Measurements from ENCODE around the gene PLBD2.
A peak's percentile ranks its signal among the peaks of the same experiment; 100 is the strongest.

The PLBD2 gene

GRCh38 chr12:113391650-113392337 is 33.4 kb downstream of the PLBD2 start:
- DNase-seq, result no peak
- Mint-ChIP-seq H3K27me3 (ENCODE audit: low read depth, poor library complexity) (peaks cover 7% of the 10 kb centered on the region), H3K27ac (no peak overlapping the region), H3K36me3 (ENCODE audit: low read depth) (peaks cover 6% of the 10 kb centered on the region), H3K4me1 (peaks cover 4% of the 10 kb centered on the region), H3K4me3 (no peak overlapping the region), H3K9me3 (no peaks in the 10 kb centered on the region)
- no peak for TF ChIP-seq CTCF (IDR thresholded peaks at IDR 0.05)

- Mint-ChIP-seq H3K4me3 (no peak overlapping the region), H3K27ac (no peak overlapping the region), H3K4me1 (peaks cover 4% of the 10 kb centered on the region), H3K36me3 (ENCODE audit: low read depth) (peaks cover 6% of the 10 kb centered on the region), H3K27me3 (ENCODE audit: low read depth, poor library complexity) (peaks cover 8% of the 10 kb centered on the region), H3K9me3 (no peaks in the 10 kb centered on the region)
- TF ChIP-seq CTCF (IDR thresholded peaks at IDR 0.05), result no peak
- no peak for DNase-seq
Measured at GRCh38 chr12:113392520-113392919, 34.1 kb downstream of the PLBD2 start.

GRCh38 chr12:113392988-113393579 is 34.7 kb downstream of the PLBD2 start:
- H3K27me3 Mint-ChIP-seq (ENCODE audit: low read depth, poor library complexity), result peaks cover 8% of the 10 kb centered on the region

GRCh38 chr12:113393749-113394148 is 35.4 kb downstream of the PLBD2 start:
- peaks cover 8% of the 10 kb centered on the region for H3K27me3 Mint-ChIP-seq (ENCODE audit: low read depth, poor library complexity)
- H3K27ac Mint-ChIP-seq, result no peak overlapping the region
- H3K36me3 Mint-ChIP-seq (ENCODE audit: low read depth), result peaks cover 2% of the 10 kb centered on the region
- H3K9me3 Mint-ChIP-seq, result no peaks in the 10 kb centered on the region
- no peak overlapping the region for H3K4me3 Mint-ChIP-seq
- H3K4me1 Mint-ChIP-seq, result peaks cover 1% of the 10 kb centered on the region
- no peak for DNase-seq
- TF ChIP-seq CTCF (IDR thresholded peaks at IDR 0.05), result no peak

More at GRCh38 chr12:113392988-113393579, 34.7 kb downstream of the PLBD2 start:
- TF ChIP-seq CTCF (IDR thresholded peaks at IDR 0.05), result no peak
- Mint-ChIP-seq H3K36me3 (ENCODE audit: low read depth) (peaks cover 6% of the 10 kb centered on the region), H3K27ac (no peak overlapping the region), H3K4me1 (peaks cover 4% of the 10 kb centered on the region), H3K4me3 (no peak overlapping the region), H3K9me3 (no peaks in the 10 kb centered on the region)
- peak; percentile 36 for DNase-seq

- Mint-ChIP-seq H3K4me3 (no peak overlapping the region), H3K4me1 (no peaks in the 10 kb centered on the region), H3K27ac (no peak overlapping the region), H3K9me3 (no peaks in the 10 kb centered on the region), H3K27me3 (ENCODE audit: low read depth, poor library complexity) (peaks cover 8% of the 10 kb centered on the region), H3K36me3 (ENCODE audit: low read depth) (no peaks in the 10 kb centered on the region)
- TF ChIP-seq CTCF (IDR thresholded peaks at IDR 0.05), result no peak
- no peak for DNase-seq
Measured at GRCh38 chr12:113395119-113395518, 36.7 kb downstream of the PLBD2 start.

GRCh38 chr12:113396200-113396599 is 37.8 kb downstream of the PLBD2 start:
- no peak for DNase-seq
- no peak overlapping the region for H3K4me3 Mint-ChIP-seq
- H3K27me3 Mint-ChIP-seq (ENCODE audit: low read depth, poor library complexity), result peaks cover 8% of the 10 kb centered on the region
- TF ChIP-seq CTCF (IDR thresholded peaks at IDR 0.05), result no peak
- no peaks in the 10 kb centered on the region for H3K4me1 Mint-ChIP-seq
- no peaks in the 10 kb centered on the region for H3K9me3 Mint-ChIP-seq
- no peak overlapping the region for H3K27ac Mint-ChIP-seq
- no peaks in the 10 kb centered on the region for H3K36me3 Mint-ChIP-seq (ENCODE audit: low read depth)

Data from nephron progenitor cell (in vitro differentiated cells).